HCT116 (cell line): ENCODE data around the gene P2RY12. TPM values are rescaled to one million over a fixed set of nuclear protein-coding genes. Genes with fewer than 3 reads are reported as not detected.

ENCODE experiments used
- ATAC-seq: fragments of 200-7000 bp; cut with Tn5 transposase; 2 replicates; pipeline ENCODE4 v1.9.1; 2020; ENCODE audit warnings: mild to moderate bottlenecking, moderate library complexity
- BruUV-seq: library from RNA; stranded (reverse); fragments of 400-500 nt; replicated peaks from 2 replicates; lab custom pipeline; 2021; lab: Mats Ljungman, UMichigan
- CTCF ChIA-PET: fragments of 300-600 bp; sonication (Branson Sonifier 250); formaldehyde crosslinking; loops from one replicate; lab custom pipeline; 2021; ENCODE audit warnings: antibody characterized with exemption; lab: Charles Lee
- POLR2A ChIA-PET: fragments of 300-600, 350-600 bp; sonication (Branson Sonifier 250); formaldehyde crosslinking; loops from one replicate; lab custom pipeline; 2021; ENCODE audit warnings: antibody characterized with exemption; lab: Charles Lee
- RAD21 ChIA-PET, 2 experiments: fragments of 300-600 bp; sonication (Branson Sonifier 250); formaldehyde crosslinking; loops; one replicate each; lab custom pipeline; 2023; ENCODE audit warnings: low total read pairs in 2 of 2; ENCODE audit not compliant: uncharacterized antibody in 2 of 2, unreplicated experiment in 2 of 2, low non-redundant PET in 1 of 2; lab: Charles Lee
- DNase-seq: peaks from one replicate; pipeline ENCODE4 v3.0.0-alpha.2; 2010; ENCODE audit warnings: low read depth, low spot score
- H2AFZ ChIP-seq: fragments of 200-600 bp; shearing (Covaris generic), sonication (generic); 2 replicates; pipeline ENCODE4 v1.6.1; 2017; ENCODE audit warnings: low read depth, mixed run types, mixed read lengths, antibody characterized with exemption, low read length; ENCODE audit not compliant: poor library complexity, severe bottlenecking
- H3K27ac ChIP-seq: 2 replicates; pipeline ENCODE4 v1.5.1; 2012; ENCODE audit warnings: low read depth, low read length
- H3K27me3 ChIP-seq: fragments of 200-600 bp; sonication (generic); 2 replicates; pipeline ENCODE4 v1.6.1; 2016; ENCODE audit warnings: mixed run types, low read length, mixed read lengths; ENCODE audit not compliant: insufficient read depth
- H3K36me3 ChIP-seq, 2 experiments: fragments of 200-500 bp in 1 of 2; fragments of 200-600 bp in 1 of 2; sonication (Bioruptor generic) in 1 of 2; sonication (generic) in 1 of 2; 2 replicates each; pipeline versions ENCODE4 v1.5.1 to v1.6.1; 2014 to 2016; ENCODE audit warnings: low read length in 2 of 2, inconsistent platforms in 1 of 2, mixed read lengths in 1 of 2, mixed run types in 1 of 2; ENCODE audit not compliant: insufficient read depth in 2 of 2, control insufficient read depth in 1 of 2
- H3K4me1 ChIP-seq, 2 experiments: fragments of 200-600 bp in 1 of 2; sonication (generic) in 1 of 2; 2 replicates each; pipeline versions ENCODE4 v1.5.1 to v1.6.1; 2012 to 2017; ENCODE audit warnings: low read length in 2 of 2, inconsistent platforms in 1 of 2, mild to moderate bottlenecking in 1 of 2, mixed read lengths in 1 of 2, mixed run types in 1 of 2, moderate library complexity in 1 of 2; ENCODE audit not compliant: insufficient read depth in 2 of 2, control insufficient read depth in 1 of 2
- H3K4me2 ChIP-seq: fragments of 200-600 bp; sonication (generic); 2 replicates; pipeline ENCODE4 v1.6.1; 2017; ENCODE audit warnings: mixed run types, low read length, mixed read lengths
- H3K4me3 ChIP-seq, 2 experiments: fragments of 200-600 bp in 1 of 2; sonication (generic) in 1 of 2; replicated peaks in 1 of 2; 2 replicates each; pipeline ENCODE4 v1.5.1; 2011 to 2016; ENCODE audit warnings: low read length in 2 of 2, control low read depth in 1 of 2, low read depth in 1 of 2, mild to moderate bottlenecking in 1 of 2, mixed read lengths in 1 of 2, mixed run types in 1 of 2
- H3K79me2 ChIP-seq: fragments of 200-600 bp; sonication (generic); 2 replicates; pipeline ENCODE4 v1.6.1; 2017; ENCODE audit warnings: mild to moderate bottlenecking, mixed run types, low read length, moderate library complexity, mixed read lengths; ENCODE audit not compliant: insufficient read depth
- H3K9ac ChIP-seq: fragments of 200-600 bp; sonication (generic); 2 replicates; pipeline ENCODE4 v1.6.1; 2016; ENCODE audit warnings: low read length, mixed read lengths
- H3K9me2 ChIP-seq: fragments of 200-600 bp; sonication (generic), shearing (Covaris generic); 2 replicates; pipeline ENCODE4 v1.6.1; 2017; ENCODE audit warnings: mixed run types, mild to moderate bottlenecking, moderate library complexity; ENCODE audit not compliant: insufficient read depth
- H3K9me3 ChIP-seq, 2 experiments: fragments of 200-500 bp in 1 of 2; fragments of 200-600 bp in 1 of 2; sonication (Bioruptor generic) in 1 of 2; sonication (generic) in 1 of 2; 2 replicates each; pipeline ENCODE4 v1.6.1; 2014 to 2017; ENCODE audit warnings: low read length in 2 of 2, mixed read lengths in 2 of 2, inconsistent platforms in 1 of 2, low read depth in 1 of 2, mild to moderate bottlenecking in 1 of 2, mixed run types in 1 of 2, moderate library complexity in 1 of 2; ENCODE audit not compliant: control insufficient read depth in 1 of 2, insufficient read depth in 1 of 2
- H4K20me1 ChIP-seq: fragments of 200-600 bp; sonication (generic), shearing (Covaris generic); 2 replicates; pipeline ENCODE4 v1.6.1; 2017; ENCODE audit warnings: mixed run types, mild to moderate bottlenecking, moderate library complexity; ENCODE audit not compliant: insufficient read depth
- CEBPB ChIP-seq: IDR thresholded peaks from 2 replicates; pipeline ENCODE4 v1.6.1; 2012; ENCODE audit warnings: low read depth
- EGR1 ChIP-seq: IDR thresholded peaks from 2 replicates; pipeline ENCODE4 v1.6.1; 2012; ENCODE audit warnings: low read depth
- EZH2phosphoT487 ChIP-seq: fragments of 200-600 bp; IDR thresholded peaks from 2 replicates; pipeline ENCODE4 v1.6.1; 2018; ENCODE audit warnings: antibody characterized with exemption, borderline replicate concordance
- FOSL1 ChIP-seq: IDR thresholded peaks from 2 replicates; pipeline ENCODE4 v1.6.1; 2012; ENCODE audit warnings: low read depth
- JUND ChIP-seq: IDR thresholded peaks from 2 replicates; pipeline ENCODE4 v1.6.1; 2012
- RAD21 ChIP-seq: IDR thresholded peaks from 2 replicates; pipeline ENCODE4 v1.6.1; 2012; ENCODE audit warnings: low read depth, mild to moderate bottlenecking
- YY1 ChIP-seq: IDR thresholded peaks from 2 replicates; pipeline ENCODE4 v1.6.1; 2011; ENCODE audit warnings: low read length, low read depth, moderate library complexity, mild to moderate bottlenecking; ENCODE audit not compliant: insufficient replicate concordance; ENCODE audit errors: extremely low read depth
- ZFX ChIP-seq: fragments of 450-650 bp; IDR thresholded peaks from 2 replicates; pipeline ENCODE4 v1.6.1; 2017
- intact Hi-C: fragments of 100-400 bp; cut with micrococcal nuclease; formaldehyde crosslinking; loops from 2 replicates; pipeline ENCODE4 v1.10.0; 2022
- total RNA-seq: library from RNA; stranded (reverse); gene quantifications from one replicate; pipeline ENCODE4 v1.2.1, GENCODE V29; 2021; ENCODE audit not compliant: unreplicated experiment
- TF ChIP-seq, protein P1 (sequence below): IDR thresholded peaks from 2 replicates; pipeline ENCODE4 v1.6.1; 2012

Gene P2RY12
- total RNA-seq, 1 experiment from 2014 or later = not detected

DNA sequence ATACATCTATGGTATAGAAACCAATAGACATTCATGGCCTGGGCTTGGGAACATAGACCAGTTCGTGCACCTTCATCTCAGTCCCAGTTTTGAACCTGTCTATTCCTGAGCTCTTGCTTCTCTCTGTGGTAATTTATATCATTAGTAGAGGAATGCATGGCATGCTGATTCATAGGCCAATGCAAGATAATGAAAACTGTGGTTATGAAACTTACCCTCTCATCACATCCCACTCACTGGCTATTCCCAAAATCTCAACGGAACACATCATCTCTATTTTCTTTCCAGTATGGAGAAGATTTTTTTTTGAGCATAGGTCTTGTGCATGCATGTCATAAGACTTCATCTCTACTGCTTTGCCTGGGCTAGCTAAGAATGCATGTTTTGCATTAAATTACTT lies 18.7 kb upstream of the P2RY12 start:
- ChIA-PET POLR2A (no interaction called here), CTCF (no interaction called here), RAD21 (no interaction called here)
- Histone ChIP-seq H3K36me3 (no peaks in the 10 kb centered on the region), H3K4me2 (no peak overlapping the region), H3K27me3 (no peaks in the 10 kb centered on the region), H3K9me2 (no peaks in the 10 kb centered on the region), H2AFZ (no peak overlapping the region), H3K4me3 (no peak overlapping the region), H3K4me1 (no peaks in the 10 kb centered on the region), H3K27ac (no peak overlapping the region), H4K20me1 (no peaks in the 10 kb centered on the region), H3K9me3 (no peaks in the 10 kb centered on the region), H3K9ac (no peak overlapping the region), H3K79me2 (no peaks in the 10 kb centered on the region)
- DNase-seq (no peak), ATAC-seq (no peak)
- intact Hi-C loops = no loop called here
- BruUV-seq = no TSS peak
- TF ChIP-seq YY1 (no peak), ZFX (no peak), EGR1 (no peak), CEBPB (no peak)
- TF ChIP-seq, protein P1, sequence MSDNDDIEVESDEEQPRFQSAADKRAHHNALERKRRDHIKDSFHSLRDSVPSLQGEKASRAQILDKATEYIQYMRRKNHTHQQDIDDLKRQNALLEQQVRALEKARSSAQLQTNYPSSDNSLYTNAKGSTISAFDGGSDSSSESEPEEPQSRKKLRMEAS = no peak

DNA sequence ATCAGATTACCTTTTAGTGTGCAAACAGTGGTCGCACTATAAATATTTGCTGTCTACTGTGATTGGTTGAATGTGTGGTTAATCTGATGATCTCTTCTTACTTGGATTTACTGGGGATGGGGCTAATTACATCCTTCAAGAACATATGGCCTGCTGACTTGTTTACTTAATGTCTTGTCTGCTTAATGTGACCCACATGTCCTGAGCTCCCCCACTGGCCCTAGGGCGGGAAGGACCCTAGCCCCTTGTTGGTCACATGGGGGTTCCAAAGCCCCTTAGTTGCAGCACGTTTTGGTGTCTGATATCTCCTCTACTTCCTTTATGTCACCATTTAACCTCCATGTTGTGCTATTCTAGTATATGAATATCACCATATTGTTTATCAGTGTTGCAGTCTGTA lies 17.8 kb upstream of the P2RY12 start:
- intact Hi-C loops = no loop called here
- Histone ChIP-seq H4K20me1 (no peaks in the 10 kb centered on the region), H3K36me3 (no peaks in the 10 kb centered on the region), H3K4me2 (no peak overlapping the region), H3K4me3 (no peak overlapping the region), H3K79me2 (no peaks in the 10 kb centered on the region), H3K4me1 (no peaks in the 10 kb centered on the region), H3K27me3 (no peaks in the 10 kb centered on the region), H3K9me3 (no peaks in the 10 kb centered on the region), H2AFZ (no peak overlapping the region)
- ChIA-PET RAD21 (no interaction called here), POLR2A (no interaction called here), CTCF (no interaction called here)
- DNase-seq = no peak
- no peak for TF ChIP-seq ZFX
- TF ChIP-seq EGR1 = no peak
- no peak for TF ChIP-seq JUND
- TF ChIP-seq EZH2phosphoT487 = no peak
- TF ChIP-seq RAD21 = no peak
- TF ChIP-seq FOSL1 = no peak
- TF ChIP-seq, all 23 proteins: peak for 0
- no peaks in the 10 kb centered on the region for H3K9me2 ChIP-seq
- BruUV-seq = no TSS peak
- ATAC-seq = no peak
- H3K9ac ChIP-seq = no peak overlapping the region
- H3K27ac ChIP-seq = no peak overlapping the region
